Activated T-cell treated with anti-CD3 and anti-CD28 coated beads for 4 hours (primary cell): Measurements from ENCODE around the gene DPP7.
"Not testable (repeated sequence)": the region's sequence is repeated elsewhere in the genome, so short reads cannot be mapped to it uniquely, and the experiment has no call there.

Experiments used
- DNase-seq: peaks from one replicate; pipeline ENCODE4 v3.0.0-alpha.2; 2020

The DPP7 gene

GRCh38 chr9:137068539-137069507, 45.7 kb downstream of the DPP7 start:
- DNase-seq, result no peak

- peak; percentile 77 for DNase-seq
Observed at GRCh38 chr9:137067860-137068538, 46.5 kb downstream of the DPP7 start.

GRCh38 chr9:137066096-137066861, 48.3 kb downstream of the DPP7 start:
- DNase-seq, result no peak

GRCh38 chr9:137065336-137065967, 49.1 kb downstream of the DPP7 start:
- no peak for DNase-seq

GRCh38 chr9:137064880-137065164, 49.7 kb downstream of the DPP7 start:
- DNase-seq, result no peak

- peak; percentile 51 for DNase-seq
Observed at GRCh38 chr9:137064027-137064879, 50.3 kb downstream of the DPP7 start.

GRCh38 chr9:137063311-137064026, 51.1 kb downstream of the DPP7 start:
- DNase-seq, result no peak

- DNase-seq, result not testable (repeated sequence)
Observed at GRCh38 chr9:137062798-137063197, 51.7 kb downstream of the DPP7 start.

- no peak for DNase-seq
Observed at GRCh38 chr9:137062384-137062783, 52.1 kb downstream of the DPP7 start.
